NCI-H526 (cell line): ENCODE data around the gene MACC1.

Experiments
- DNase-seq, 2 experiments: peaks; one replicate each; lab custom pipeline; 2025; lab: John Stamatoyannopoulos, UW

Gene MACC1

GRCh38 chr7:20217193-20217948 is at the start of gene MACC1:
Gene MACC1 (minus strand): TSS chr7:20217384. CDS start chr7:20161862, 55,522 bp downstream.
- peak; percentile 91 to 96 for DNase-seq

- DNase-seq, result no peak
These were observed 47.4 kb upstream of the MACC1 start for GRCh38 chr7:20264623-20265022.

- no peak for DNase-seq
These were observed 43.0 kb upstream of the MACC1 start for GRCh38 chr7:20260223-20260622.

- DNase-seq, result no peak
These were observed 40.0 kb upstream of the MACC1 start for GRCh38 chr7:20257212-20257611.

- DNase-seq, result no peak
These were observed 32.7 kb upstream of the MACC1 start for GRCh38 chr7:20249920-20250319.

- DNase-seq, result no peak
These were observed 32.2 kb upstream of the MACC1 start for GRCh38 chr7:20249376-20249775.

GRCh38 chr7:20246236-20246635 is 29.1 kb upstream of the MACC1 start:
- no peak for DNase-seq

GRCh38 chr7:20244334-20245120 is 27.3 kb upstream of the MACC1 start:
- DNase-seq, result no peak

- no peak for DNase-seq
These were observed 24.7 kb upstream of the MACC1 start for GRCh38 chr7:20241911-20242261.

- no peak for DNase-seq
These were observed 24.2 kb upstream of the MACC1 start for GRCh38 chr7:20241194-20241910.

- DNase-seq, result no peak
These were observed 23.1 kb upstream of the MACC1 start for GRCh38 chr7:20240080-20240926.

- DNase-seq, result no peak
These were observed 21.7 kb upstream of the MACC1 start for GRCh38 chr7:20238754-20239324.

- DNase-seq, result no peak
These were observed 21.1 kb upstream of the MACC1 start for GRCh38 chr7:20238194-20238753.

- no peak for DNase-seq
These were observed 20.4 kb upstream of the MACC1 start for GRCh38 chr7:20237464-20238193.

- DNase-seq, result no peak
These were observed 19.6 kb upstream of the MACC1 start for GRCh38 chr7:20236790-20237189.

- no peak for DNase-seq
These were observed 18.9 kb upstream of the MACC1 start for GRCh38 chr7:20236043-20236442.

- no peak for DNase-seq
These were observed 18.1 kb upstream of the MACC1 start for GRCh38 chr7:20235288-20235687.

GRCh38 chr7:20233362-20233761 is 16.2 kb upstream of the MACC1 start:
- no peak for DNase-seq

- no peak for DNase-seq
These were observed 15.7 kb upstream of the MACC1 start for GRCh38 chr7:20232848-20233247.
